HG03196 (cell line): ENCODE measurements around the gene KRT16.
"Not testable (repeated sequence)": the region's sequence is repeated elsewhere in the genome, so short reads cannot be mapped to it uniquely, and the experiment has no call there.

Experiments used
- ATAC-seq: cut with Tn5 transposase; IDR thresholded peaks from one replicate; pipeline ENCODE4 v1.9.1; 2021; ENCODE audit not compliant: unreplicated experiment

Gene KRT16

DNA sequence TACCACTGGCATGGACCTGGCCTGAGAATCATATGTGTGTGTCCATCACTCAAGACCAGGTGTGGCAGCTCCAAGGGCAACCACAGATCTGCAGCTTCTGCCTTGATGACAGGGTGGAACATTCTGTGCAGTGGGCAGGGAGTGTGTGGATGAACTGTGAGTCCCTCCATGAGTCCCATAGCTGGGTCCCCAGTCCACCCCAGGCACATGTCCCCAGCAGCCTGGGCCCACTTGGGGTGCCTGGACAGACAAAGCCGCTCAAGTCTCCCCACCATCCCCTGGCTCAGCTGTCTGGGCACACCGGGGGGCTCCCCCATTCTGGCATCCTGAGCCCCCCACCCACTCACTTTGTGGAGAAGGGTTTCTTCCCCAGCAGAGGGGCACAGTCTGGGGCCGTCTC lies 4.6 kb upstream of the KRT16 start:
- no peak for ATAC-seq

DNA sequence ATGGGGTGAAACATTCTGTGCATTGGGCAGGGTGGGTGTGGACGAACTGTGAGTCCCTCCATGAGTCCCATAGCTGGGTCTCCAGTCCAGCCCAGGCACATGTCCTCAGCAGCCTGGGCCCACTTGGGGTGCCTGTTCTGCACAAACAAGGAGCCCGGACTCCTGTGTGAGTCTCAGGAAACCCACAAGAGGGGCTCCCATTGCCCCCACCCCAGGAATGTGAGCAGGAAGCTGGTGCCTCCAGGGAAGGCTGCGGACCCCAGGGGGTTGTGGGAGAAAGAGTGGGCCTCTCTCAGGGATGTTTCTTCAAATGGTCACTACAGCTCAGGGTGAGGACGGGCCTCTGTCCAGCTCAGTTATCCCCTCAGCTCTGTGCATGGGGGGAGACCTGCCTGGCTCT lies 3.9 kb upstream of the KRT16 start:
- not testable (repeated sequence) for ATAC-seq

GRCh38 chr17:41615454-41615853 lies 2.9 kb upstream of the KRT16 start:
- no peak for ATAC-seq

GRCh38 chr17:41614767-41615166 lies 2.2 kb upstream of the KRT16 start:
- ATAC-seq: not testable (repeated sequence)

DNA sequence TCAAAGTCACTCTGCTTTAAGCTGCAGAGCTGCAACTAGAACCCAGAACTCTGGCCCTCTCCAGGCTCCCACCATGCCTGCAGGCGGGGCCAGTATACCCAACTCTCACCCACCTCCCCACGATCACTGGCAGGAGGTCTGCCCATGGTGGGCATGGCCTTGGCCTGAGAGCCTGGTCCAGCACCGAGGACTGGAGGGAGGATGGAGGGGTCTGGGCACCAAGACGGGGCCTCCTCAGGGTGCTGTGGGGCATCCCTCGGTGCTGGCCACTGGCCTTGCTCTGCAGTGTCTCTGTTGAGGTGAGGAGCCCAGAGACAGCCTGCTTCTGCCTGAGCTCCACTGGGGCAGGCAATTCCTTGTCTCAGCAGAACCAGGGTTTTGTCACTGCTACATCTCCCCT lies 1.5 kb upstream of the KRT16 start:
- ATAC-seq: no peak

DNA sequence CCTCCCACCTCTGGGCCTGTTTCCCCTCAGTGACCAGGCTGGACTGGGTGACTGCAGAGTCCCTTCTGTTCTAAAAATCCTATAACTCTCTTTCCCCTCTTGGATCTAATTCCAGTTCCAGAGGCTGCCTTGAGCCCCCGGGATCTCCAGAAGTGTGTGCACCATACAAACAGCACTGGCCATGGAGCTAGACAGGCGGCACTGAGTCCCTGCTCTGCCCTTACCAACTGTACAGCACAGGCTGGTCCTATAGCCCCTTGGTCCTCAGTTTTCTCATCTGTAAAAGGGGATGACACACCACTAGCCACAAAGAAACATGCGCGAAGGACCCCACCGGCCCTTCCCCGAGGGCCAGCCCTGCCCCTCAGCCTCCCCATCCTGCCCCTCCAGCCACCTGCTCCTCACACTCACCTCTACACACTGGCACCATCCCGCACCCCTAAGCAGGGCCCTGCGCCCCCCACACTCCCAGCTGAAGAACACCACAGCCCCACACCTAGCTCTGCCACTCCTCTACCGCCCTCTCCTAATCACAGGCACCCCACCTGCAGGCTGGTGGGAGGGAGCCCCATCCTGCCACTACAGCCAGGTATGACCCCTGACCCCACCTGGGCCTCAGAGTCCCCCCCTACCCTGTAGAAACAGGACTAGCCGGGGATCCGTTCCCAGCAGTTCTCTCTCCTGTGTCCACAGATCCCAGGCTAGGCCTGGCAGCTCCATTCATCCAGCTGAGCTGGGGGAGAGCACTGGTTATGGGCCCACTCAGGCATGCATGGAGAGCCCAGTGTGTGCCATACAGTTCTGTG lies 913 bp upstream of the KRT16 start:
- no peak for ATAC-seq

DNA sequence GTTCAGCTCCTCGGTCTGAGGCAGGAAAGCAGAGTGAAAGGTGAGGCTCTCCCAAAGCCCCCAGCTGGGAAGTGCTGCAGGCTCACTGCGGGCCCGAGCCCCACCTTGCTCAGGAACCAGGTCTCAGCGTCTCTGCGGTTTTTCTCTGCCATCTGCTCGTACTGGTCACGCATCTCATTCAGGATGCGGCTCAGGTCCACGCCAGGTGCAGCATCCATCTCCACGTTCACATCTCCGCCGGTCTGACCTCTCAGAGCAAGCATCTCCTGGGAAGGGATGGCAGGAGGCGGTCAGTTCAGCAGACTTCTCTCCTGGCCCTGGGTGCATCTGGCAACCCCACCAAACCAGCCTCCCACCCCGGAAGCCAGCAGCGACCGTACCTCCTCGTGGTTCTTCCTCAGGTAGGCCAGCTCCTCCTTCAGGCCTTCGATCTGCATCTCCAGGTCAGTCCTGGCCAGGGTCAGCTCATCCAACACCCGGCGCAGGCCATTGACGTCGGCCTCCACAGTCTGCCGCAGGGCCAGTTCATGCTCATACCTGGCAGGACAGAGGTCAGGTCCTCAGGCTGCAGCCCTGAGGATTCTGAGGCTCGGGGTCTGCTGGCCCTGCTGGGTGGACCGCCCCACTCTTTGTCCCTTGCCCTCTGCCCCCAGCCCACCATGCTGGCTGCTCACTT lies 1.5 kb downstream of the KRT16 start:
- ATAC-seq: no peak

DNA sequence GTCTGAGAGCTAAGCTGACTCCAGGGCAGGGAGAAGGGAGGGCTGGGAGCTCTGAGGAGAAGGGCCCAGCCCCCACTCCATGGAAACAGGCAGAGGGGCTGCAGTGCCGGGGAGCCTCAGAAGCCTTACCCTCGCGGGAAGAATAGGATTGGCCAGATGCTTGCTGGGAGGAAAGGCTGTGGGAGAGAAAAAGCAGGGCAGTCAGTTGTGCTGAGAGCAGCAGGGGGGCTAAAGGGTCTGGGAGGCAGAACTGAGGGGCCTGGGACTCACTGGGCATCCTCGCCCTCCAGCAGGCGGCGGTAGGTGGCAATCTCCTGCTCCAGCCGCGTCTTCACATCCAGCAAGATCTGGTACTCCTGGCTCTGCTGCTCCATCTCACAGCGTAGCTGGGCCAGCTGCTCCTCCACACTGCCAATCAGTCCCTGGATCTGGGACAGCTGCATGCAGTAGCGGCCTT lies 2.5 kb downstream of the KRT16 start:
- not testable (repeated sequence) for ATAC-seq

DNA sequence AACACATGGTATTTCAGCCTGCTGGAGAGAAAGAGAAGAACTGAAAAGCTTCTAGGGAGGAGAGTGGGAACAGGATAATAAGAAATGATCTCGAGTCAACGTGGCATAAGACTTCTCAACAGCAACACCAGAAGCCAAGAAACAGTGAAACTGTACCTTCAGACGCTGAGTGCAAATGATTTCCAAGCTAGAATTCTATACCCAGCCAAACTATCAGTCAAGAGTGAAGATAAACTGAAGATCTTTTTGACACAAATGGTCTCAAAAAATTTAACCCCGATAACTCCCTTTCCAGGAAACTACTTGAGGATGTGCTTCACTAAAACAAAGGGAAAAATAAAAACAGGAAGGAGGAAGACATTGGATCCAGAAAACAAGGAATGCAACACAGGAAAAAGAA lies 5.6 kb downstream of the KRT16 start:
- not testable (repeated sequence) for ATAC-seq

DNA sequence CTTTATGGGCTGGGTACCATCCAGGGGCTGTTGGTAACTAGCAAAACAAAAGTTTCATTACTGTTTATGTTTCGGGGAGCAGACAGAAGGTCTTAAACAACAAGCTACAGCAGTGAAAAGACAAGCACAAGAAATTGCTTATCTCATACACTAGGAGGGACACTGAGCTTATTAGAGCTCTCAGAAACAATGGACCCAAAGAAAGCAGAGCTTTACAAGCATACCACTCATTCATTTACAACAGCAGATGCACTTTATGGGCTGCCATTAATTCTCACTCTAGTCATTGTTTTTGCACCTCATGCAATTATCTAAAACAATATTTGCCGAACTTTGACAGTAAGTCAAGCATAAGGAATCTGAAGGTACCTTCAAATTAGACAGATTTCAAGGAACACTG lies 10.0 kb downstream of the KRT16 start:
- no peak for ATAC-seq

DNA sequence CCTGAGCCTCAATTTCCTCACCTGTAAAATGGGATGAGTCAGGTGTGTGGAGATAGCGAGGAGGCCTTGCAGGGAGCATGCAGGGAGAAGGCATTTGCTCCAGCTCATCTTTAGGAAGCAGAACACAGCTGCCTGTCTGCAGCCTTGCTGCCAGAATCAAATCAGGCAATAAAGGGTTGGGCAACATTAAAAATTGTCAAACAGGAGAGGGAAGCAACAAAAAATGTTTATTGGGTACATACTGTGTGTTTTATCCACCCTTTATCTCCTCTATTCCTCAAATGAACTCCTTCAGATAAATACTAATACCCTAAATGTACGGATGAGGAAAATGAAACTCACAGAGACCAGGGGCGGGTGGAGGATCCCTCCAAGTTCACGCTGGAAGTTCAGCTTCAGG lies 12.2 kb downstream of the KRT16 start:
- ATAC-seq: no peak

- ATAC-seq: no peak
Measured at GRCh38 chr17:41599680-41600079, 12.9 kb downstream of the KRT16 start.

GRCh38 chr17:41595585-41595984 lies 17.0 kb downstream of the KRT16 start:
- no peak for ATAC-seq

DNA sequence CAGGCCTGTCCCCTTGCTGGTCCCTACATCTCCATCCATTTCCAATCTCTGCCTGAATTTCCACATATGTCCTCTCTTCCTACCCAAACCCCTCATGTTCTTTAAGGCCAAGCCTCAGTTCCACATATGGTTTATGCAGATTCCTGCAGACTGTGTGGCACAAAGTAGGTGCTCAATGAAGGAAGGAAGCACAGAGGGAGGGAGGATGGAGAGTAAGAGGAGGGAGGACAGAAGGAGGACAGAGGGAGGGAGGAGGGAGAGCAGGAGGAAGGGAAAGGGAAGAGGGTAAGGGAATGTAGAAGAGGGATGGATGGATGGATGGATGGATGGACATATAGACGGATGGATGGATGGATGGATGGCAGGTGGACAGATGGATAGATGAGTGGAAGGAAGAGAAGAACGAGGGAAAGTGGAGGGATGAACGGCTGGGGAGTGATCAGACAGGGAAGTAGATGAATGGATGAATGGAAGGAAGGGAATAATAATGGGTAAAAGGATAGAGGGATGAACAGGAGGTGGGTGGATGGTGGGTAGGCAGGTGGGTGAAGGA lies 18.1 kb downstream of the KRT16 start:
- no peak for ATAC-seq

GRCh38 chr17:41593306-41593981 lies 19.1 kb downstream of the KRT16 start:
- ATAC-seq: no peak

DNA sequence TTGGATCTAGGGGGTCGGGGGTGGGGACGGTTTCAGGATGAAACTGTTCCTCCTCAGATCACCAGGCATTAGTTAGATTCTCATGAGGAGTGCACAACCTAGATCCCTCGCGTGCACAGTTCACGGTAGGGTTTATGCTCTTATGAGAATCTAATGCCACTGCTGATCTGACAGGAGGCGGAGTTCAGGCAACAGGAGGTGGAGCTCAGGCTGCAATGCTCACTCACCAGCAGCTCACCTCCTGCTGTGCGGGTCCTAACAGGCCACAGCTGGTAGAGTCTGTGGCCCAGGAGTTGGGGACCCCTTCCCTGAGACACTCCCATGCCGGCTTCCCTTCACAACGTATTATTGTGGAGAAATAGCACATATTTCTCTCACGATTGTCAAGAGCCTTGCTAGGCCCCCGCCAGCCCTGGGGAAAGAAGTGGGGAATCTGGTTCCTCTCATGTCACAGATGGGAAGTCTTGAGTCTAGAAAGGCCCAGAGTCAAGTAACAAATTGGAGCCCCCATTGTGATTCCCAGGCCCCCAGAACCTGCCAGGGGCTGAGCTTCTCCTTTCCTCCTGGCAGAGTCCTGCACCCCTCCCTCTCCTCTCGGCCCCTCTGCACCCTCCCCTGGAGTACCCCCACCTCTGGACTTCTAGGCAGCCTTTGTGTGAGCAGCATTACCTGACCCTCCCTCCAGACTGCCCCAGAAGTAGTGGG lies 19.8 kb downstream of the KRT16 start:
- ATAC-seq: no peak

- no peak for ATAC-seq
Measured at GRCh38 chr17:41589301-41589700, 23.3 kb downstream of the KRT16 start.

GRCh38 chr17:41588126-41588810 lies 24.3 kb downstream of the KRT16 start:
- ATAC-seq: no peak

GRCh38 chr17:41586863-41587495 lies 25.6 kb downstream of the KRT16 start, which contains the start of gene KRT14:
Gene KRT14 (minus strand): TSS chr17:41586895. CDS start chr17:41586834, 61 bp downstream.
- no peak for ATAC-seq
